K562 (cell line): ENCODE measurements around the gene SCUBE2. TPM values are rescaled to one million over a fixed set of nuclear protein-coding genes. Genes with fewer than 3 reads are reported as not detected.

Source experiments
- ATAC-seq: fragments of 200-7000 bp; cut with Tn5 transposase; 3 replicates; pipeline ENCODE4 v1.9.1; 2020; ENCODE audit warnings: moderate library complexity
- BruUV-seq: library from RNA; stranded (reverse); fragments of 400-500 nt; replicated peaks from 2 replicates; lab custom pipeline; 2021; lab: Mats Ljungman, UMichigan
- CTCF ChIA-PET: fragments of 300-600 bp; formaldehyde crosslinking; extraction: SDS; loops from one replicate; lab custom pipeline; 2021; ENCODE audit warnings: low intra/inter-chr PET ratio; lab: Yijun Ruan, JAX
- POLR2A ChIA-PET: fragments of 300-600, 350-650 bp; sonication (Branson Sonifier 250); formaldehyde crosslinking; extraction: SDS; loops from one replicate; lab custom pipeline; 2021; ENCODE audit warnings: antibody characterized with exemption, inconsistent platforms; lab: Yijun Ruan, JAX
- DNase-seq, 4 experiments: peaks; one replicate each; pipeline versions ENCODE4 v3.0.0 to v3.0.0-alpha.2; 2011 to 2018; ENCODE audit warnings: low spot score in 3 of 4, mixed read lengths in 3 of 4; ENCODE audit errors: extremely low read depth in 1 of 4
- FAIRE-seq: peaks from 2 replicates; lab custom pipeline; 2011; peaks lifted over from hg19 to GRCh38; lab: Jason Lieb, UNC
- H2AFZ ChIP-seq: 2 replicates; pipeline ENCODE4 v1.6.0; 2011; ENCODE audit warnings: low read depth, low read length, control low read depth, inconsistent platforms
- H3K27ac ChIP-seq: fragments of 200-600 bp; 3 replicates; pipeline ENCODE4 v1.8.0; 2011; ENCODE audit warnings: low read depth, mild to moderate bottlenecking, control low read depth, inconsistent platforms, low read length, moderate library complexity, mixed read lengths; ENCODE audit errors: extremely low read depth
- H3K27me3 ChIP-seq, 2 experiments: fragments of 300-600 bp in 1 of 2; 2 replicates in 1 of 2; 3 replicates in 1 of 2; pipeline versions ENCODE4 v1.6.0 to v1.8.0; 2011; ENCODE audit warnings: inconsistent platforms in 2 of 2, low read length in 2 of 2, mild to moderate bottlenecking in 1 of 2, mixed read lengths in 1 of 2, moderate library complexity in 1 of 2; ENCODE audit not compliant: control insufficient read depth in 2 of 2, insufficient read depth in 2 of 2
- H3K36me3 ChIP-seq: fragments of 300-600 bp; 3 replicates; pipeline ENCODE4 v1.8.0; 2011; ENCODE audit warnings: mild to moderate bottlenecking, low read length, inconsistent platforms; ENCODE audit not compliant: control insufficient read depth, insufficient read depth
- H3K4me1 ChIP-seq, 2 experiments: fragments of 200-600 bp in 1 of 2; replicated peaks in 1 of 2; 2 replicates in 1 of 2; 3 replicates in 1 of 2; pipeline versions ENCODE4 v1.5.1 to v1.8.0; 2011; ENCODE audit warnings: inconsistent platforms in 2 of 2, low read length in 2 of 2, mild to moderate bottlenecking in 1 of 2, mixed read lengths in 1 of 2, moderate library complexity in 1 of 2; ENCODE audit not compliant: control insufficient read depth in 2 of 2, insufficient read depth in 2 of 2
- H3K4me2 ChIP-seq: 2 replicates; pipeline ENCODE4 v1.6.1; 2011; ENCODE audit warnings: low read length, control low read depth, inconsistent platforms, mixed read lengths; ENCODE audit not compliant: insufficient read depth
- H3K4me3 ChIP-seq: fragments of 200-600 bp; sonication (generic), shearing (Covaris generic); 2 replicates; pipeline ENCODE4 v1.5.1; 2016; ENCODE audit warnings: control low read depth, inconsistent platforms
- H3K79me2 ChIP-seq: fragments of 200-600 bp; 3 replicates; pipeline ENCODE4 v1.8.0; 2011; ENCODE audit warnings: low read length, inconsistent platforms; ENCODE audit not compliant: control insufficient read depth, insufficient read depth
- H3K9ac ChIP-seq, 2 experiments: 2 replicates each; pipeline versions ENCODE4 v1.6.0 to v1.6.1; 2011; ENCODE audit warnings: low read depth in 2 of 2, low read length in 2 of 2, control low read depth in 1 of 2, inconsistent platforms in 1 of 2, mild to moderate bottlenecking in 1 of 2, mixed read lengths in 1 of 2; ENCODE audit not compliant: insufficient read depth in 1 of 2
- H3K9me1 ChIP-seq: one replicate; pipeline ENCODE4 v1.6.0; 2011; ENCODE audit warnings: inconsistent platforms, mild to moderate bottlenecking, low read length, moderate library complexity; ENCODE audit not compliant: control insufficient read depth, insufficient read depth
- H3K9me3 ChIP-seq: replicated peaks from 2 replicates; pipeline ENCODE4 v1.5.1; 2011; ENCODE audit warnings: low read depth, low read length, inconsistent platforms; ENCODE audit not compliant: control insufficient read depth, insufficient read depth
- H4K20me1 ChIP-seq: replicated peaks from 2 replicates; pipeline ENCODE4 v1.6.1; 2011; ENCODE audit warnings: low read length, inconsistent platforms, mixed read lengths; ENCODE audit not compliant: control insufficient read depth, insufficient read depth
- BRD9 ChIP-seq: fragments of 450-650 bp; IDR thresholded peaks from 2 replicates; pipeline ENCODE4 v1.6.1; 2018; ENCODE audit warnings: low read depth; ENCODE audit not compliant: partially characterized antibody
- CBX1 ChIP-seq: sonication (generic); IDR thresholded peaks from 2 replicates; pipeline ENCODE4 v1.6.1; 2016; ENCODE audit warnings: antibody characterized with exemption, low read depth, mild to moderate bottlenecking
- CBX3 ChIP-seq, 2 experiments: IDR thresholded peaks; 1 replicate in 1 of 2; 2 replicates in 1 of 2; pipeline ENCODE4 v1.6.1; 2012; ENCODE audit warnings: inconsistent platforms in 2 of 2, low read length in 2 of 2, borderline replicate concordance in 1 of 2, control low read depth in 1 of 2
- CC2D1A ChIP-seq: fragments of 450-650 bp; IDR thresholded peaks from 2 replicates; pipeline ENCODE4 v1.6.1; 2017; ENCODE audit warnings: mild to moderate bottlenecking
- EP400 ChIP-seq: fragments of 450-650 bp; IDR thresholded peaks from 2 replicates; pipeline ENCODE4 v1.6.1; 2017; ENCODE audit warnings: antibody characterized with exemption, mild to moderate bottlenecking, moderate library complexity
- EWSR1 ChIP-seq: fragments of 450-650 bp; IDR thresholded peaks from 2 replicates; pipeline ENCODE4 v1.6.1; 2018; ENCODE audit warnings: borderline replicate concordance, mild to moderate bottlenecking, low read depth, moderate library complexity; ENCODE audit not compliant: partially characterized antibody
- HDAC2 ChIP-seq: fragments of 450-650 bp; IDR thresholded peaks from 2 replicates; pipeline ENCODE4 v1.6.1; 2016; ENCODE audit warnings: mild to moderate bottlenecking
- KLF16 ChIP-seq: IDR thresholded peaks from 2 replicates; pipeline ENCODE4 v1.6.1; 2016; ENCODE audit warnings: antibody characterized with exemption
- MYNN ChIP-seq, 2 experiments: sonication (generic); formaldehyde crosslinking in 1 of 2; IDR thresholded peaks; 2 replicates each; pipeline versions ENCODE4 v1.5.0 to v1.6.1; 2016 to 2020; ENCODE audit warnings: antibody characterized with exemption in 1 of 2, missing genetic modification reagents in 1 of 2
- OTX1 ChIP-seq: fragments of 450-650 bp; formaldehyde crosslinking; IDR thresholded peaks from 2 replicates; pipeline ENCODE4 v1.4.0; 2022; ENCODE audit warnings: mild to moderate bottlenecking
- PHF21A ChIP-seq: fragments of 450-650 bp; IDR thresholded peaks from 2 replicates; pipeline ENCODE4 v1.6.1; 2017; ENCODE audit warnings: low read depth, borderline replicate concordance
- RBBP5 ChIP-seq: fragments of 200-600 bp; sonication (generic); IDR thresholded peaks from 2 replicates; pipeline ENCODE4 v1.6.1; 2012; ENCODE audit warnings: borderline replicate concordance, mild to moderate bottlenecking, low read length, control low read depth, inconsistent platforms; ENCODE audit not compliant: insufficient read depth, poor library complexity, severe bottlenecking
- SMARCB1 ChIP-seq: IDR thresholded peaks from 2 replicates; pipeline ENCODE4 v1.6.1; 2011; ENCODE audit warnings: improper control_type of control experiment, low read depth; ENCODE audit not compliant: insufficient read length
- USF1 ChIP-seq: sonication (generic); formaldehyde crosslinking; IDR thresholded peaks from 2 replicates; pipeline ENCODE4 v1.9.0; 2022; ENCODE audit warnings: mild to moderate bottlenecking, missing genetic modification reagents
- VEZF1 ChIP-seq: fragments of 200-800 bp; sonication (Bioruptor generic); IDR thresholded peaks from 2 replicates; pipeline ENCODE4 v1.6.1; 2017; ENCODE audit warnings: missing genetic modification characterization, missing compliant biosample characterization
- ZBED1 ChIP-seq: IDR thresholded peaks from 2 replicates; pipeline ENCODE4 v1.6.1; 2014
- ZBTB9 ChIP-seq: fragments of 450-650 bp; formaldehyde crosslinking; IDR thresholded peaks from 2 replicates; pipeline ENCODE4 v1.4.0; 2020; ENCODE audit warnings: mild to moderate bottlenecking, moderate library complexity
- ZNF143 ChIP-seq: sonication (generic); formaldehyde crosslinking; IDR thresholded peaks from 2 replicates; pipeline ENCODE4 v1.9.0; 2022; ENCODE audit warnings: mild to moderate bottlenecking, missing genetic modification reagents
- ZNF174 ChIP-seq: fragments of 250-450 bp; sonication (Bioruptor Pico); IDR thresholded peaks from 2 replicates; pipeline ENCODE4 v1.4.0; 2020; ENCODE audit warnings: mild to moderate bottlenecking
- ZNF76 ChIP-seq: fragments of 250-450 bp; sonication (Bioruptor Pico); IDR thresholded peaks from 2 replicates; pipeline ENCODE4 v1.4.0; 2020; ENCODE audit warnings: mild to moderate bottlenecking, moderate library complexity, borderline replicate concordance
- ZNF79 ChIP-seq: fragments of 250-450 bp; sonication (Bioruptor Pico); IDR thresholded peaks from 2 replicates; pipeline ENCODE4 v1.4.0; 2020; ENCODE audit warnings: low read depth, mild to moderate bottlenecking, moderate library complexity
- WGBS: fragments of 100-300 bp; shearing (Covaris generic); methylation state at CpG from one replicate; pipeline ENCODE4 v1.1.6; 2016; ENCODE audit warnings: low coverage, mixed read lengths; ENCODE audit not compliant: insufficient coverage; ENCODE audit errors: missing lambda C conversion rate; 5-methylcytosine and 5-hydroxymethylcytosine counted together
- in situ Hi-C: fragments of 300-500 bp; cut with MboI; formaldehyde crosslinking; loops from 4 replicates; pipeline ENCODE4 v1.15.0; 2018; ENCODE audit warnings: inconsistent platforms, mixed read lengths
- intact Hi-C: fragments of 100-400 bp; cut with micrococcal nuclease; formaldehyde crosslinking; loops from 2 replicates; pipeline ENCODE4 v1.14.2; 2022
- polyA plus RNA-seq, 8 experiments: library from polyadenylated mRNA; depleted of rRNA in 4 of 8; stranded (reverse) in 5 of 8; unstranded in 3 of 8; fragments of >200 nt; fragmentation: Nextera tagmentation in 2 of 8; fragmentation: Illumina TruSeq in 1 of 8; extraction: Ambion mirVana in 2 of 8; extraction: Trizol in 1 of 8; gene quantifications; 2 replicates each; pipeline versions ENCODE4 v1.2.1 to v1.2.3, GENCODE V29; 2011 to 2014; ENCODE audit warnings: inconsistent platforms in 1 of 8, missing spikeins in 1 of 8
- total RNA-seq, 7 experiments: library from RNA; depleted of rRNA in 6 of 7; stranded (reverse); fragments of >200 nt in 6 of 7; fragmentation: Illumina TruSeq in 2 of 7; extraction: Trizol in 2 of 7; gene quantifications; 2 replicates each; pipeline versions ENCODE4 v1.2.1 to v1.2.3, GENCODE V29; 2011 to 2021; ENCODE audit warnings: low replicate concordance in 1 of 7

SCUBE2 gene
- total and polyA plus RNA-seq, 9 of the 15 experiments (the other 6 are each of a cell fraction or from before 2014, with no cell fraction given), result 0.06 to 0.40 (median 0.07) TPM; not detected in 6

- TF ChIP-seq CC2D1A (no peak), ZNF174 (CRISPR knock-in tag) (no peak), CBX1 (no peak), SMARCB1 (no peak)
Observed at GRCh38 chr11:9057888-9058287, 33.5 kb downstream of the SCUBE2 start (continued).

- no peak overlapping the region for H3K4me3 ChIP-seq
- in situ Hi-C loops (no loop called here), intact Hi-C loops (no loop called here)
- H2AFZ ChIP-seq, result no peak overlapping the region
- ChIA-PET POLR2A (interaction anchor here (1.0 kb wide), 1 partner anchor 10 kb away, joined by 4 read pairs; no protein-coding TSS in a partner anchor), CTCF (no interaction called here)
- H3K27ac ChIP-seq, result no peak overlapping the region
- DNase-seq (no peak), FAIRE-seq (no peak), ATAC-seq (no peak)
- no peak overlapping the region for H3K9ac ChIP-seq
- H3K9me1 ChIP-seq, result no peaks in the 10 kb centered on the region
- no peak overlapping the region for H3K4me2 ChIP-seq
- H3K4me1 ChIP-seq, result no peaks in the 10 kb centered on the region; a peak in 1 of 5 replicates
- H3K79me2 ChIP-seq, result no peaks in the 10 kb centered on the region
- H3K27me3 ChIP-seq, result peaks cover 24 to 53% of the 10 kb centered on the region in 2 experiments
- WGBS, result 0% methylated on average over 2 of the region's 2 CpGs
- no peaks in the 10 kb centered on the region for H4K20me1 ChIP-seq
- no peaks in the 10 kb centered on the region for H3K36me3 ChIP-seq
- no TSS peak for BruUV-seq
- no peaks in the 10 kb centered on the region for H3K9me3 ChIP-seq
- TF ChIP-seq ZBED1 (no peak), ZNF79 (CRISPR knock-in tag) (no peak), KLF16 (no peak), PHF21A (no peak), USF1 (no peak), ZNF76 (no peak), OTX1 (no peak), HDAC2 (no peak), ZBTB9 (CRISPR knock-in tag) (no peak), CBX3 (IDR thresholded peaks at IDR 0.05; ENCODE audit: borderline replicate concordance in 1 of 2, low read length in 2 of 2) (no peak), EWSR1 (no peak), BRD9 (no peak), EP400 (no peak), ZNF143 (CRISPR knock-in tag) (no peak), VEZF1 (CRISPR knock-in tag) (no peak), MYNN (IDR thresholded peaks at IDR 0.05) (no peak), MYNN (CRISPR knock-in tag; IDR thresholded peaks at IDR 0.05) (no peak), RBBP5 (no peak)
Observed at GRCh38 chr11:9057007-9057406, 34.4 kb downstream of the SCUBE2 start.
